MM.1S (cell line): Measurements from ENCODE around the gene IFITM10.

Experiments used
- DNase-seq: peaks from one replicate; pipeline ENCODE4 v3.0.0-alpha.2; 2015
- H2AFZ ChIP-seq: fragments of 300-600 bp; sonication (generic); 2 replicates; pipeline ENCODE4 v1.6.0; 2016; ENCODE audit warnings: antibody characterized with exemption, low read length
- H3F3A ChIP-seq: fragments of 300-600 bp; sonication (generic); 2 replicates; pipeline ENCODE4 v1.6.1; 2016; ENCODE audit warnings: mild to moderate bottlenecking, antibody characterized with exemption, low read length, moderate library complexity, mixed read lengths; ENCODE audit not compliant: insufficient read depth
- H3K27ac ChIP-seq: fragments of 300-600 bp; sonication (generic); 2 replicates; pipeline ENCODE4 v1.5.1; 2016; ENCODE audit warnings: mild to moderate bottlenecking, low read length
- H3K27me3 ChIP-seq: fragments of 300-600 bp; sonication (generic); replicated peaks from 2 replicates; pipeline ENCODE4 v1.6.0; 2016; ENCODE audit warnings: low read length; ENCODE audit not compliant: insufficient read depth
- H3K36me3 ChIP-seq: fragments of 300-600 bp; sonication (generic); replicated peaks from 2 replicates; pipeline ENCODE4 v1.6.1; 2016; ENCODE audit warnings: mild to moderate bottlenecking, low read length, mixed read lengths; ENCODE audit not compliant: insufficient read depth
- H3K4me1 ChIP-seq: fragments of 300-600 bp; sonication (generic); 2 replicates; pipeline ENCODE4 v1.6.1; 2016; ENCODE audit warnings: low read length, mixed read lengths
- H3K4me2 ChIP-seq: fragments of 300-600 bp; sonication (generic); 2 replicates; pipeline ENCODE4 v1.6.0; 2016; ENCODE audit warnings: low read depth, low read length
- H3K4me3 ChIP-seq: fragments of 300-600 bp; sonication (generic); 2 replicates; pipeline ENCODE4 v1.5.1; 2016; ENCODE audit warnings: low read length, mixed read lengths
- H3K79me2 ChIP-seq: fragments of 300-600 bp; sonication (generic); 2 replicates; pipeline ENCODE4 v1.6.1; 2016; ENCODE audit warnings: mixed run types, low read length, mixed read lengths
- H3K9ac ChIP-seq: fragments of 300-600 bp; sonication (generic); 2 replicates; pipeline ENCODE4 v1.6.1; 2016; ENCODE audit warnings: low read length, mixed read lengths
- H3K9me2 ChIP-seq: fragments of 300-600 bp; sonication (generic); replicated peaks from 2 replicates; pipeline ENCODE4 v1.6.1; 2016; ENCODE audit warnings: mild to moderate bottlenecking, low read length, mixed read lengths; ENCODE audit not compliant: insufficient read depth
- H3K9me3 ChIP-seq: fragments of 300-600 bp; sonication (generic); replicated peaks from 2 replicates; pipeline ENCODE4 v1.6.1; 2016; ENCODE audit warnings: mild to moderate bottlenecking, low read length, mixed read lengths; ENCODE audit not compliant: insufficient read depth
- H4K20me1 ChIP-seq: fragments of 300-600 bp; sonication (generic); 2 replicates; pipeline ENCODE4 v1.6.1; 2016; ENCODE audit warnings: mild to moderate bottlenecking, low read length, moderate library complexity, mixed read lengths; ENCODE audit not compliant: insufficient read depth
- EZH2 ChIP-seq: fragments of 300-600 bp; sonication (generic); optimal IDR thresholded peaks from 2 replicates; pipeline ENCODE3; 2017; ENCODE audit warnings: low read depth, mild to moderate bottlenecking, antibody characterized with exemption, low read length, mixed read lengths
- EZH2phosphoT487 ChIP-seq: fragments of 300-600 bp; sonication (generic); IDR thresholded peaks from 2 replicates; pipeline ENCODE4 v1.6.1; 2018; ENCODE audit warnings: antibody characterized with exemption, low read length
- TF ChIP-seq, protein P1 (sequence below): fragments of 300-600 bp; sonication (generic); IDR thresholded peaks from 2 replicates; pipeline ENCODE4 v1.5.1; 2016; ENCODE audit warnings: antibody characterized with exemption, low read length, mixed read lengths

Gene IFITM10

DNA sequence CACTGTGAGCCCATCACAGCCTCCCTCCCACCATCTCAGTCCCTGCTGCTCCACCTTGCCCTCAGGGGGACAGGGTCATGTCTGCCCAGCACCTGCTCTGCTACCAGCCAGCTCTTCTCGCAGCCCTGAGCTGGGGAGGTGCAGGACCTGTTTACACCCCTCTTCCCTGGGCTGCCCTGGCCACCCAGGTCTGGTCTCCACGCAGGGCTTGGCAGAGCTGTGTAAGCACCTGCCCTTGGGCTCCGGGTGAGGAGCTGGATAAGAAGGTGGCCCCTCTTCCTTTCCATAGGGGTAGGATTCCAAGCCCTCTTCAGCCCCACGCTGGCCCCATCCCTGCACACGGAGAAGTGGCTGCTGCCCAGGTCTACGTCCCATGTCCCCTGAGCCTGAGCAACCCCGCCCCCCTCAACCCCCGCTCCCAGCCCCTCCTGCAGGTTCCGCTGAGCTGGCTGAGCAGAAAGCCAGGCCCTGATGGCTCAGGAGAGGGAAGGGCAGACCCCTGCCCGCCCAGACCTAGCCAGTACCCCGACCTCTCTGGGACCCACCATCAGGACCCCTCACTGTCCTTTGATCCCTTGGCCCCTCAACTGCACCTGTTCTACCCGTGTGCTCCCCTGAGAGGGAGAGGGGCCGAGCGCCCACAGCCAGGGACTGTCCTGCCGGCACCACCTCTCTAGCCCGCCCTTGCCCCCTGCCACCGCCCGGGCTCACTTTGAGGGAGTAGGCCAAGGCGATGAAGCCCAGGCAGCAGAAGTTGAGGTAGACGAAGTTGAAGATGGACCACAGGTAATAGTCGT, 3.2 kb downstream of the IFITM10 start:
- H3K4me2 ChIP-seq, result no peak overlapping the region
- H3K27me3 ChIP-seq, result peaks cover 33% of the 10 kb centered on the region
- TF ChIP-seq, protein P1, sequence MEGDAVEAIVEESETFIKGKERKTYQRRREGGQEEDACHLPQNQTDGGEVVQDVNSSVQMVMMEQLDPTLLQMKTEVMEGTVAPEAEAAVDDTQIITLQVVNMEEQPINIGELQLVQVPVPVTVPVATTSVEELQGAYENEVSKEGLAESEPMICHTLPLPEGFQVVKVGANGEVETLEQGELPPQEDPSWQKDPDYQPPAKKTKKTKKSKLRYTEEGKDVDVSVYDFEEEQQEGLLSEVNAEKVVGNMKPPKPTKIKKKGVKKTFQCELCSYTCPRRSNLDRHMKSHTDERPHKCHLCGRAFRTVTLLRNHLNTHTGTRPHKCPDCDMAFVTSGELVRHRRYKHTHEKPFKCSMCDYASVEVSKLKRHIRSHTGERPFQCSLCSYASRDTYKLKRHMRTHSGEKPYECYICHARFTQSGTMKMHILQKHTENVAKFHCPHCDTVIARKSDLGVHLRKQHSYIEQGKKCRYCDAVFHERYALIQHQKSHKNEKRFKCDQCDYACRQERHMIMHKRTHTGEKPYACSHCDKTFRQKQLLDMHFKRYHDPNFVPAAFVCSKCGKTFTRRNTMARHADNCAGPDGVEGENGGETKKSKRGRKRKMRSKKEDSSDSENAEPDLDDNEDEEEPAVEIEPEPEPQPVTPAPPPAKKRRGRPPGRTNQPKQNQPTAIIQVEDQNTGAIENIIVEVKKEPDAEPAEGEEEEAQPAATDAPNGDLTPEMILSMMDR, result no peak
- TF ChIP-seq EZH2 (no peak), EZH2phosphoT487 (no peak)
- no peaks in the 10 kb centered on the region for H3K36me3 ChIP-seq
- H3K9ac ChIP-seq, result no peak overlapping the region
- H2AFZ ChIP-seq, result no peak overlapping the region
- no peak for DNase-seq
- no peaks in the 10 kb centered on the region for H3K9me2 ChIP-seq
- no peaks in the 10 kb centered on the region for H3K79me2 ChIP-seq
- no peaks in the 10 kb centered on the region for H3K4me1 ChIP-seq
- no peaks in the 10 kb centered on the region for H3K9me3 ChIP-seq
- H3F3A ChIP-seq, result no peaks in the 10 kb centered on the region
- no peak overlapping the region for H3K27ac ChIP-seq
- no peaks in the 10 kb centered on the region; the same call in 1 of the 2 replicates for H4K20me1 ChIP-seq
- no peak overlapping the region for H3K4me3 ChIP-seq

DNA sequence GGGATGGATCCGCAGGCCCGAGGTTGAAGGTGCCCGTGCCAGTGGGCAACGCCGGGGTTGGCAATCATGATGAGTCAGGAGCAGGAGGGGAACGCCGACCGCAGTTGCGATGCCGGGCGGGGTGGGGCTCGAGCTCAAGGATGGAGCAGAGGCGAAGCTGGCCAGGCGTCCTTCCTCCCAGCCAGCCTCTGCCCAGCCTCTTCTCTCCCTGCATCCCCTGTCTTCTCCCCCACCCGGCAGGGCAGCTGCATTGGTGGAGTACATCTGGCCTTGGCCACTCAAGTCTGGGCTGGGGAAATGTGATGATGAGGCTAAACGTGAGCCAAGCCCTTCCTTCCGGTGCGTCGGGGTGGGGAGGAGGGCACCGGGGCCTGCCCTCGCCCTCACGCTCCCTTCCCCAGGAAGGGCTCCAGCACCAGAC, 3.9 kb downstream of the IFITM10 start:
- Histone ChIP-seq H3K36me3 (no peaks in the 10 kb centered on the region), H3K27me3 (peaks cover 39% of the 10 kb centered on the region), H3K4me3 (no peak overlapping the region), H3K79me2 (no peaks in the 10 kb centered on the region), H3K27ac (no peak overlapping the region), H3K9ac (no peak overlapping the region), H3F3A (no peaks in the 10 kb centered on the region), H3K4me2 (no peak overlapping the region), H3K4me1 (no peaks in the 10 kb centered on the region), H4K20me1 (no peaks in the 10 kb centered on the region), H3K9me2 (no peaks in the 10 kb centered on the region), H3K9me3 (no peaks in the 10 kb centered on the region), H2AFZ (no peak overlapping the region)
- DNase-seq, result no peak
- TF ChIP-seq EZH2, result no peak
- TF ChIP-seq, protein P1, result no peak
- no peak for TF ChIP-seq EZH2phosphoT487

DNA sequence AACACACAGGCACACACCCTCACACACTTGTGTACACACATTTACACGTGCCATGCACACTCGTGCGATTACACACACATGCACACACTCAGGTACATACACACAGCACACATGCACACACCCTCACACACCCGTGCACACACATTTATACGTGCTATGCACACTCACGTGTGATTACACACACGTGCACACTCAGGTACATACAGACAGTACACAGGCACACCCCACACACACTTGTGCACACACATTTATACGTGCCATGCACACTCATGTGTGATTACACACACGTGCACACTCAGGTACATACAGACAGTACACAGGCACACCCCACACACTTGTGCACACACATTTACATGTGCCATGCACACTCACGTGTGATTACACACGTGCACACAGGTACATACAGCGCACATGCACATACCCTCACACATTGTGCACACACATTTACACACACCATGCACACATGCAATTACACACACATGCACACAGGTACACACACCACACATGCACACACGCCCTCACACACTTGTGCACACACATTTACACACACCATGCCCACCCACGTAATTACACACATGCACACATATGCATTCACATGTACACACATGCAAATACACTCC, 4.6 kb downstream of the IFITM10 start:
- TF ChIP-seq, protein P1, result no peak
- no peak for TF ChIP-seq EZH2phosphoT487
- TF ChIP-seq EZH2, result no peak
- H3K9me3 ChIP-seq, result no peaks in the 10 kb centered on the region
- H3K27ac ChIP-seq, result no peak overlapping the region
- no peaks in the 10 kb centered on the region for H3K4me1 ChIP-seq
- no peaks in the 10 kb centered on the region for H4K20me1 ChIP-seq
- H3K4me3 ChIP-seq, result no peak overlapping the region
- no peak overlapping the region for H3K4me2 ChIP-seq
- H3K9me2 ChIP-seq, result no peaks in the 10 kb centered on the region
- no peak for DNase-seq
- peaks cover 46% of the 10 kb centered on the region for H3K27me3 ChIP-seq
- H3K36me3 ChIP-seq, result no peaks in the 10 kb centered on the region
- H3F3A ChIP-seq, result no peaks in the 10 kb centered on the region
- no peaks in the 10 kb centered on the region for H3K79me2 ChIP-seq
- H2AFZ ChIP-seq, result no peak overlapping the region
- no peak overlapping the region for H3K9ac ChIP-seq
